HG02763 (cell line): Measurements from ENCODE around the gene TDP2.

ENCODE experiments used
- ATAC-seq: cut with Tn5 transposase; IDR thresholded peaks from one replicate; pipeline ENCODE4 v1.9.1; 2021; ENCODE audit warnings: mild to moderate bottlenecking, moderate library complexity; ENCODE audit not compliant: unreplicated experiment

TDP2 gene

GRCh38 chr6:24606200-24606930, 60.3 kb downstream of the TDP2 start:
- ATAC-seq: no peak

GRCh38 chr6:24603241-24603640, 63.5 kb downstream of the TDP2 start:
- no peak for ATAC-seq

GRCh38 chr6:24600903-24601302, 65.8 kb downstream of the TDP2 start:
- no peak for ATAC-seq
